GM12892 (cell line): ENCODE data around the gene TRAPPC10.

Source experiments
- POLR2A ChIP-seq: IDR thresholded peaks from 2 replicates; pipeline ENCODE4 v1.6.1; 2011; ENCODE audit warnings: low read depth, low read length, control low read depth
- POLR2AphosphoS5 ChIP-seq: IDR thresholded peaks from 2 replicates; pipeline ENCODE4 v1.6.1; 2011; ENCODE audit warnings: low read depth, low read length, control low read depth
- TAF1 ChIP-seq: IDR thresholded peaks from 2 replicates; pipeline ENCODE4 v1.6.1; 2011; ENCODE audit warnings: low read depth, mild to moderate bottlenecking, control low read depth, low read length, borderline replicate concordance

DNA sequence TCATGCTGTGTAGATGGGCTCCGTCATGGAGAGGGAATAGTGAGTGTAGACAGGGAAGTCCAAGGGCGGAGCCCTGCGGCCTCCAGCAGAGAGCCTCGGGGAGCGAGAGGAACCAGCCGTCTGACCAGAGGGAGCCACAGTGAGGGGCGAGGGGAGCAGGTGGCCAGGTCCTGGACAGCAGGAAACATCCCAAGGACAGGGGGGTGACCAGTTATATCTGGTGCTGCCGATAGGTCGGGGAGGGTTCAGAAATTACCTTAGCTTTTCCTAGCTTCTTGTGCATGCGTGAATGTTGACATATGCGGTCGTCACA is 46.5 kb downstream of the TRAPPC10 start:
- TF ChIP-seq POLR2A = no peak
- no peak for TF ChIP-seq POLR2AphosphoS5
- no peak for TF ChIP-seq TAF1
